Neutrophil (primary cell): ENCODE data around the gene DYNLL2.

Source experiments
- H3K27ac ChIP-seq: fragments of 200-600 bp; sonication (generic); 2 replicates; pipeline ENCODE4 v1.5.1; 2016; ENCODE audit warnings: mild to moderate bottlenecking, moderate library complexity
- H3K27me3 ChIP-seq: fragments of 200-600 bp; sonication (generic); 2 replicates; pipeline ENCODE4 v1.6.0; 2016; ENCODE audit warnings: mild to moderate bottlenecking
- H3K36me3 ChIP-seq: fragments of 200-600 bp; sonication (generic); 2 replicates; pipeline ENCODE4 v1.5.1; 2017
- H3K4me1 ChIP-seq, 2 experiments: fragments of 200-600 bp in 1 of 2; sonication (generic) in 1 of 2; 1 replicate in 1 of 2; 2 replicates in 1 of 2; pipeline versions ENCODE4 v1.5.1 to v1.6.1; 2013 to 2016; ENCODE audit warnings: low read depth in 1 of 2, low read length in 1 of 2, mild to moderate bottlenecking in 1 of 2, moderate library complexity in 1 of 2; ENCODE audit not compliant: control insufficient read depth in 1 of 2, insufficient read depth in 1 of 2
- H3K4me3 ChIP-seq, 2 experiments: fragments of 200-600 bp in 1 of 2; sonication (generic) in 1 of 2; 1 replicate in 1 of 2; 2 replicates in 1 of 2; pipeline ENCODE4 v1.5.1; 2013 to 2016; ENCODE audit warnings: low read depth in 1 of 2, low read length in 1 of 2, mild to moderate bottlenecking in 1 of 2, moderate library complexity in 1 of 2
- H3K9me3 ChIP-seq: fragments of 200-600 bp; sonication (generic); 2 replicates; pipeline ENCODE4 v1.5.1; 2016
- TF ChIP-seq, protein P1 (sequence below): fragments of 200-600 bp; sonication (generic); IDR thresholded peaks from 2 replicates; pipeline ENCODE4 v1.5.1; 2016; ENCODE audit warnings: antibody characterized with exemption

Gene DYNLL2

DNA sequence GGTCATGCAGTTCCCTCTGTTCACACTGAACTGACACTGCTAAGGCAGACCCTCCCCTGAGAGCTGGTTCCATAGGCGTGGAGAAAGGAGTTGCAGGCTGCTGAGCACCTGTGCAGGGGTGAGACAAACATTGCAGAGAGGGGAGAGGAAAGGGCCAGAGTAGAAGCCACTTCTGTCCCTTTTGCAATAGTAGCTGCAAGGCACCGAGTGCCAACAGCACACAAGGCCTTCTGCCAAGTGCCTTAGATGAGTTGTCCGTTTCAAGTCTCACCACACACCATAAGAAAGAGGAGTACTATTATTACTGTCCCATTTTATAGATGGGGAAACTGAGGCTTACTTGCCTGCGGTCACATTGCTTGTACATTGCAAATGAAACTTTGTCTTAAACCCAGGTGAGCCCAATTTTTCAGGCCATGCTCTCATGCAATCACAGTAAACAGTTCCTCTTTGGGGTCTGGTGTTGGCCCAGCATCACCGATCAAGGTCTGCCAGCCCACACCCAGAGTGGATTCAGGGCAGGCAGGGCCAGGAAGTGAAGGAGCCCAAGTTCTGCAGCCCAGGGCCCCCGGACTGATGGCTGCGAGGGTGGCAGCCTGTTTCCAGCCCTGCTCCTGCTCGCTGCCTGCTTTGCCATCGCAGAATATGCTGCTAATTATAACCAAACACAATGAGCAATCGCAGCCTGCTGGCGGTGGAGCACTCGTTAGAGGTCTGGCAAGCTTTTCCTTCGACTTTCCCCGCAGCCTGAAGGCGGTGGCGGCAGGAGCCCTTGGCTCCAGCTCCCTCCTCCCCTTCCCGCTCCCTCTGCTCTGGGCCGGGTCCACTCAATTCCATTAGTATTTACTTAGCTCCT lies 36.8 kb upstream of the DYNLL2 start:
- H3K9me3 ChIP-seq, result no peaks in the 10 kb centered on the region
- TF ChIP-seq, protein P1, sequence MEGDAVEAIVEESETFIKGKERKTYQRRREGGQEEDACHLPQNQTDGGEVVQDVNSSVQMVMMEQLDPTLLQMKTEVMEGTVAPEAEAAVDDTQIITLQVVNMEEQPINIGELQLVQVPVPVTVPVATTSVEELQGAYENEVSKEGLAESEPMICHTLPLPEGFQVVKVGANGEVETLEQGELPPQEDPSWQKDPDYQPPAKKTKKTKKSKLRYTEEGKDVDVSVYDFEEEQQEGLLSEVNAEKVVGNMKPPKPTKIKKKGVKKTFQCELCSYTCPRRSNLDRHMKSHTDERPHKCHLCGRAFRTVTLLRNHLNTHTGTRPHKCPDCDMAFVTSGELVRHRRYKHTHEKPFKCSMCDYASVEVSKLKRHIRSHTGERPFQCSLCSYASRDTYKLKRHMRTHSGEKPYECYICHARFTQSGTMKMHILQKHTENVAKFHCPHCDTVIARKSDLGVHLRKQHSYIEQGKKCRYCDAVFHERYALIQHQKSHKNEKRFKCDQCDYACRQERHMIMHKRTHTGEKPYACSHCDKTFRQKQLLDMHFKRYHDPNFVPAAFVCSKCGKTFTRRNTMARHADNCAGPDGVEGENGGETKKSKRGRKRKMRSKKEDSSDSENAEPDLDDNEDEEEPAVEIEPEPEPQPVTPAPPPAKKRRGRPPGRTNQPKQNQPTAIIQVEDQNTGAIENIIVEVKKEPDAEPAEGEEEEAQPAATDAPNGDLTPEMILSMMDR, result no peak
- H3K4me3 ChIP-seq, result no peak overlapping the region
- no peak overlapping the region for H3K27ac ChIP-seq
- peaks cover 52% of the 10 kb centered on the region for H3K27me3 ChIP-seq
- H3K36me3 ChIP-seq, result no peaks in the 10 kb centered on the region
- H3K4me1 ChIP-seq, result no peaks in the 10 kb centered on the region

DNA sequence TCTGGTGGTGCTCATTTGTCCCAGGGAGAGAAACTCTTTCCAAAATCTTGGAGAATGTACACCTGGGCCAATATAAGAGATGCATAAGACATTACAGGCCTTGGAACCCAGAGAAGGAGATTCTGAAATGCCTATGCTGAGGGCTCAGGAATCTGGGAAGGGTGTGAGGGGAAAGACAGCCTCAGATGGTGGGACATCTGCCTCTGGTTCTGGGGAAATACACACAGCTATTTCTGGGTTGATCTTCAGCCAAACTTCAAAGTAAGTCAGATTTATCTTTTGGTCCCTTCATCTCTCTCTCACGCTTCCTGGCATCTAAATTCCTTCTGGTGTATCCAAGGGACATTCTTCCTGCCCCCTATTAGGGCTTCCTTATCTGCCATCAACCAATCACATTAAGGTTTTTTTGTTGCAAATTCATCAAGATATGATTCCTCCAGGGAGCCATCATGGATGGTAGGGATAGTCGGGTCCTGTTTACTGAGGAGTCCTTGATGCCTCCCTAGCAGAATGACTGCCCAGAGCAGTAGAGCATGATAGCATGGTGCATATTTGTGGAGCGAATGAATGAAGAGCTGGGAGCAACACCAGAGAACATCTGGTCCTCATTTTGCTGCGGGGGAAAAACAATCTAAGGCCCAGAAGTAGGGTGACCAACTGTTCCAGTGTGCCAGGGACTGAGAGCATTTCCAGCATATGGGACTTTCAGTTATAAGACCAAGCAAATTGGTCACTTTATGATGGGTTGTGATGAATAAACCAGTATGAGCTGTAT lies 35.7 kb upstream of the DYNLL2 start:
- H3K9me3 ChIP-seq, result no peaks in the 10 kb centered on the region
- no peak overlapping the region for H3K27ac ChIP-seq
- H3K27me3 ChIP-seq, result peaks cover 47% of the 10 kb centered on the region
- no peaks in the 10 kb centered on the region for H3K4me1 ChIP-seq
- TF ChIP-seq, protein P1, result no peak
- H3K36me3 ChIP-seq, result no peaks in the 10 kb centered on the region
- H3K4me3 ChIP-seq, result no peak overlapping the region

DNA sequence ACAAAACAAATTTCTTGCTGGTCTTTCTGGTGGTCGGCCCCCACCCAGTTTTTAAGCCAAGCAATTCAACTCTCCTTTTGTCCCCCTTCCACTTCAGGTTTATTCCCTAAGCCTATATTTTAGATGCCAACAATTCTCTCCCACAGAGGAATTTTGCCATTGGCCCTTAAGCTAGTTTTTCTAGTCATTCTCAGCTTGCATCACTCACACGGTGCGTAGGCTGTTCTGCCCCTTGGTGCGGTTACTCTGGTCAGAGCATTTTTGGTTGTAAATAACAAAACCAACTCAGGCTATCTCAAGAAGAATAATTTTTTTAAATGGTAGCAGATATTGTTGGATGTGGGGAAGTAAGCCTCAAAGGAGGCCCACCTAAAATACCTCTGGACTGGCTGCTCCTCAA lies 33.7 kb upstream of the DYNLL2 start:
- H3K27ac ChIP-seq, result no peak overlapping the region
- H3K27me3 ChIP-seq, result peaks cover 32% of the 10 kb centered on the region
- H3K4me1 ChIP-seq, result no peaks in the 10 kb centered on the region
- no peak overlapping the region for H3K4me3 ChIP-seq
- no peaks in the 10 kb centered on the region for H3K9me3 ChIP-seq
- TF ChIP-seq, protein P1, result no peak
- H3K36me3 ChIP-seq, result no peaks in the 10 kb centered on the region

DNA sequence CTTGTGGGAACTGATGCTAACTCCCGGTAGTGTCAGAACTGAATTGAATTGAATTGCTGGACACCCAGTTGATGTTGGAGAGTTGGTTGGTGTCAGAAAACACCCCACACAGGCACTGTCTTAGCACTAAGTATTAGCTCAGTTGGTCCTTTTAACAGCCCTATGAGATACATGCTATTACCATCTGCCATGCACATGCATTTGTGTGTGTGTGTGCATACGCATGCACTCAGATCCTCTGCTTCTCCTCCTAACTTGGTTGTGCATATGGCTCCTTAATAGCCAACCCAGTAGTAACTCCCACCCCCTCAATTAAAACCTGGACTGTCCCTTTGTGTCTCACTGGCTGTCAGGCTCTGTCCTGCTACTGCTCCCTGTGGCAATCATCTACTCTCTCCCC lies 32.3 kb upstream of the DYNLL2 start:
- TF ChIP-seq, protein P1, result no peak
- Histone ChIP-seq H3K4me3 (no peak overlapping the region), H3K27ac (no peak overlapping the region), H3K9me3 (no peaks in the 10 kb centered on the region), H3K27me3 (peaks cover 25% of the 10 kb centered on the region), H3K36me3 (no peaks in the 10 kb centered on the region), H3K4me1 (no peaks in the 10 kb centered on the region)

DNA sequence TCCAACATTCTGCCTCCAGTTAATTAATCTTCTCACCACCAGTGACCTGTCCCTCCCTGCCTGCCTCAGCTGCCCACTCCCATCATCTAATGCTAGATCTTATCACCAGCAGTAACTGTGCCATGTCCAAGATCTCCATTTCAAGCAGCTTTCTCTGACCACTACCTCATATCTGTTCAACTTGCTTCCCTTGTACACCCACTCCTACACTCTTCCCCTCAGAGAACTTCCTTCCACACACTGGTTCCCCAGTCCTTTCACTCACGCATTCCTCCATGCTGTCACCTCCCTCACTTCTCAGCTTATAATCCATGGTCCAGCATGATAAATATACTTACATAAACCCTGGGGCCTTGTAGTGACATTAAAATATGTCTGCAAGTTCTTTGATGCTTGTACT lies 31.8 kb upstream of the DYNLL2 start:
- Histone ChIP-seq H3K27me3 (peaks cover 25% of the 10 kb centered on the region), H3K9me3 (no peaks in the 10 kb centered on the region), H3K27ac (no peak overlapping the region), H3K4me1 (no peaks in the 10 kb centered on the region), H3K36me3 (no peaks in the 10 kb centered on the region), H3K4me3 (no peak overlapping the region)
- TF ChIP-seq, protein P1, result no peak
